Hepatocyte (in vitro differentiated cells): ENCODE results near the gene NUDT17.

Source experiments
- EZH2 ChIP-seq: fragments of 200-600 bp; sonication (generic); IDR thresholded peaks from 2 replicates; pipeline ENCODE4 v1.6.1; 2016; ENCODE audit warnings: antibody characterized with exemption, mild to moderate bottlenecking, borderline replicate concordance
- EZH2phosphoT487 ChIP-seq: fragments of 200-600 bp; sonication (generic); IDR thresholded peaks from one replicate; pipeline ENCODE4 v1.6.1; 2018; ENCODE audit warnings: antibody characterized with exemption, mild to moderate bottlenecking, low read depth, moderate library complexity; ENCODE audit not compliant: unreplicated experiment, severe bottlenecking
- TF ChIP-seq, protein P1 (sequence below): fragments of 200-600 bp; sonication (generic); IDR thresholded peaks from 2 replicates; pipeline ENCODE4 v1.5.1; 2016; ENCODE audit warnings: antibody characterized with exemption, mild to moderate bottlenecking; ENCODE audit not compliant: poor library complexity

DNA sequence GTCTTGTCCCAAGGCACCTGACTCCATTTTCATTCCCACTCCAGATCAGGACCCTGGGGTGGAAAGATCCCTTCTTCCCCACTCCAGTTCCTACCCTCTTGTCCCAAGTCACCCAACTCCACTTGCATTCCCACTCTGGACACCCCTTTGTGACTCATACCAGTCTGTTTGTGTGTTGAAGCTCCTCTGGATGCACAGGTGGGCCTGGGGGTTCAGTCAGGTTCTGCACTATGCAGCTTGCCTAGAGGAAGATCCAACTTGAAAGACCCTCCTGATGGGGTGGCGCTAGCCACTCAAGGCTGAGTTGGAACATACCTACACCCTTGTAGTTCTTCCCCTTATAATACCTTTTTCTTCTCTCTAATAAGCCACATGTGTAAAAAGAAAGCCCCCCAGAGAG lies 50.0 kb downstream of the NUDT17 start:
- TF ChIP-seq, protein P1, sequence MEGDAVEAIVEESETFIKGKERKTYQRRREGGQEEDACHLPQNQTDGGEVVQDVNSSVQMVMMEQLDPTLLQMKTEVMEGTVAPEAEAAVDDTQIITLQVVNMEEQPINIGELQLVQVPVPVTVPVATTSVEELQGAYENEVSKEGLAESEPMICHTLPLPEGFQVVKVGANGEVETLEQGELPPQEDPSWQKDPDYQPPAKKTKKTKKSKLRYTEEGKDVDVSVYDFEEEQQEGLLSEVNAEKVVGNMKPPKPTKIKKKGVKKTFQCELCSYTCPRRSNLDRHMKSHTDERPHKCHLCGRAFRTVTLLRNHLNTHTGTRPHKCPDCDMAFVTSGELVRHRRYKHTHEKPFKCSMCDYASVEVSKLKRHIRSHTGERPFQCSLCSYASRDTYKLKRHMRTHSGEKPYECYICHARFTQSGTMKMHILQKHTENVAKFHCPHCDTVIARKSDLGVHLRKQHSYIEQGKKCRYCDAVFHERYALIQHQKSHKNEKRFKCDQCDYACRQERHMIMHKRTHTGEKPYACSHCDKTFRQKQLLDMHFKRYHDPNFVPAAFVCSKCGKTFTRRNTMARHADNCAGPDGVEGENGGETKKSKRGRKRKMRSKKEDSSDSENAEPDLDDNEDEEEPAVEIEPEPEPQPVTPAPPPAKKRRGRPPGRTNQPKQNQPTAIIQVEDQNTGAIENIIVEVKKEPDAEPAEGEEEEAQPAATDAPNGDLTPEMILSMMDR, result no peak
- TF ChIP-seq EZH2phosphoT487 (no peak), EZH2 (no peak)
